ENCODE measurements around the gene C15orf40.

The C15orf40 gene

GRCh38 chr15:82970696-82971095 is 40.7 kb downstream of the C15orf40 start:
- DNase-seq (ENCODE audit: low read depth), result no peak
- no peak for TF ChIP-seq CTCF (IDR thresholded peaks at IDR 0.05; ENCODE audit: control insufficient read depth, insufficient read depth, low read depth, low read length, missing control alignments)
- H3K4me3 ChIP-seq (ENCODE audit: control insufficient read depth, low read depth, low read length), result no peak overlapping the region

- no peak for DNase-seq (ENCODE audit: low read depth)
- no peak overlapping the region for H3K4me3 ChIP-seq (ENCODE audit: control insufficient read depth, low read depth, low read length)
- no peak for TF ChIP-seq CTCF (IDR thresholded peaks at IDR 0.05; ENCODE audit: control insufficient read depth, insufficient read depth, low read depth, low read length, missing control alignments)
Measured at GRCh38 chr15:82970078-82970686, 41.3 kb downstream of the C15orf40 start.

GRCh38 chr15:82969353-82969752 is 42.1 kb downstream of the C15orf40 start:
- no peak overlapping the region for H3K4me3 ChIP-seq (ENCODE audit: control insufficient read depth, low read depth, low read length)
- no peak for DNase-seq (ENCODE audit: low read depth)
- TF ChIP-seq CTCF (IDR thresholded peaks at IDR 0.05; ENCODE audit: control insufficient read depth, insufficient read depth, low read depth, low read length, missing control alignments), result no peak

- DNase-seq (ENCODE audit: low read depth), result peak; percentile 79
Measured at GRCh38 chr15:82968066-82968465, 43.4 kb downstream of the C15orf40 start.

GRCh38 chr15:82966671-82967071 is 44.8 kb downstream of the C15orf40 start:
- no peak for TF ChIP-seq CTCF (IDR thresholded peaks at IDR 0.05; ENCODE audit: control insufficient read depth, insufficient read depth, low read depth, low read length, missing control alignments)
- DNase-seq (ENCODE audit: low read depth), result no peak
- H3K4me3 ChIP-seq (ENCODE audit: control insufficient read depth, low read depth, low read length), result no peak overlapping the region

More at GRCh38 chr15:82968066-82968465, 43.4 kb downstream of the C15orf40 start:
- no peak for TF ChIP-seq CTCF (IDR thresholded peaks at IDR 0.05; ENCODE audit: control insufficient read depth, insufficient read depth, low read depth, low read length, missing control alignments)
- no peak overlapping the region for H3K4me3 ChIP-seq (ENCODE audit: control insufficient read depth, low read depth, low read length)

- no peak for DNase-seq (ENCODE audit: low read depth)
- H3K4me3 ChIP-seq (ENCODE audit: control insufficient read depth, low read depth, low read length), result no peak overlapping the region
- no peak for TF ChIP-seq CTCF (IDR thresholded peaks at IDR 0.05; ENCODE audit: control insufficient read depth, insufficient read depth, low read depth, low read length, missing control alignments)
Measured at GRCh38 chr15:82964890-82965289, 46.5 kb downstream of the C15orf40 start.

Data from AG09309 (cell line).